TTC549 (cell line): Measurements from ENCODE around the gene ZC3H11A.
A peak's percentile ranks its signal among the peaks of the same experiment; 100 is the strongest.
"Not testable (repeated sequence)": the region's sequence is repeated elsewhere in the genome, so short reads cannot be mapped to it uniquely, and the experiment has no call there.

Experiments used
- FAIRE-seq: peaks from 2 replicates; lab custom pipeline; 2012; peaks lifted over from hg19 to GRCh38; lab: Jason Lieb, UNC

ZC3H11A gene

GRCh38 chr1:203795441-203796235, at the start of gene ZC3H11A, which contains the start of gene ZBED6:
Gene ZC3H11A, plus strand, starts transcription at chr1:203795623. Its CDS starts 21,448 bp downstream, at chr1:203817071.
Gene ZBED6, plus strand, starts transcription at chr1:203795623. Its CDS starts 1,900 bp downstream, at chr1:203797523.
- peak; percentile 98 for FAIRE-seq

- FAIRE-seq, result no peak
Measured at GRCh38 chr1:203746281-203746680, 49.1 kb upstream of the ZC3H11A start.

GRCh38 chr1:203751051-203751450, 44.4 kb upstream of the ZC3H11A start:
- no peak for FAIRE-seq

- not testable (repeated sequence) for FAIRE-seq
Measured at GRCh38 chr1:203751618-203752361, 43.6 kb upstream of the ZC3H11A start.

GRCh38 chr1:203754455-203754864, 41.0 kb upstream of the ZC3H11A start:
- no peak for FAIRE-seq

GRCh38 chr1:203756036-203756435, 39.4 kb upstream of the ZC3H11A start:
- no peak for FAIRE-seq

- not testable (repeated sequence) for FAIRE-seq
Measured at GRCh38 chr1:203758749-203759148, 36.7 kb upstream of the ZC3H11A start.

GRCh38 chr1:203760506-203760905, 34.9 kb upstream of the ZC3H11A start:
- no peak for FAIRE-seq

GRCh38 chr1:203761958-203762357, 33.5 kb upstream of the ZC3H11A start:
- not testable (repeated sequence) for FAIRE-seq

- no peak for FAIRE-seq
Measured at GRCh38 chr1:203763505-203763904, 31.9 kb upstream of the ZC3H11A start.

- no peak for FAIRE-seq
Measured at GRCh38 chr1:203764105-203765028, 31.1 kb upstream of the ZC3H11A start.

GRCh38 chr1:203765029-203765837, 30.2 kb upstream of the ZC3H11A start, which contains the start of gene LAX1:
Gene LAX1, plus strand, starts transcription at chr1:203765183. Its CDS starts 383 bp downstream, at chr1:203765566.
- no peak for FAIRE-seq

- FAIRE-seq, result no peak
Measured at GRCh38 chr1:203768256-203768655, 27.2 kb upstream of the ZC3H11A start.

- no peak for FAIRE-seq
Measured at GRCh38 chr1:203769505-203770343, 25.7 kb upstream of the ZC3H11A start.

- FAIRE-seq, result no peak
Measured at GRCh38 chr1:203771901-203772301, 23.5 kb upstream of the ZC3H11A start.

- FAIRE-seq, result no peak
Measured at GRCh38 chr1:203772836-203773235, 22.6 kb upstream of the ZC3H11A start.

GRCh38 chr1:203776636-203777035, 18.8 kb upstream of the ZC3H11A start:
- FAIRE-seq, result no peak

GRCh38 chr1:203777596-203777995, 17.8 kb upstream of the ZC3H11A start:
- FAIRE-seq, result no peak

- no peak for FAIRE-seq
Measured at GRCh38 chr1:203778146-203778545, 17.3 kb upstream of the ZC3H11A start.

- no peak for FAIRE-seq
Measured at GRCh38 chr1:203778789-203779188, 16.6 kb upstream of the ZC3H11A start.
